GM19452 (cell line): Measurements from ENCODE around the gene CNTNAP2.

Experiments used
- ATAC-seq: cut with Tn5 transposase; IDR thresholded peaks from one replicate; pipeline ENCODE4 v1.9.1; 2021; ENCODE audit not compliant: unreplicated experiment

The CNTNAP2 gene

GRCh38 chr7:148210804-148211325 is 2094.3 kb downstream of the CNTNAP2 start:
- ATAC-seq, result no peak

GRCh38 chr7:148211740-148212151 is 2095.1 kb downstream of the CNTNAP2 start:
- ATAC-seq, result no peak

GRCh38 chr7:148212731-148213130 is 2096.1 kb downstream of the CNTNAP2 start:
- no peak for ATAC-seq

- ATAC-seq, result no peak
Measured at GRCh38 chr7:148214101-148214500, 2097.5 kb downstream of the CNTNAP2 start.

GRCh38 chr7:148218603-148219002 is 2102.0 kb downstream of the CNTNAP2 start:
- no peak for ATAC-seq

GRCh38 chr7:148222721-148223120 is 2106.1 kb downstream of the CNTNAP2 start:
- no peak for ATAC-seq

GRCh38 chr7:148223160-148223559 is 2106.6 kb downstream of the CNTNAP2 start:
- no peak for ATAC-seq

- no peak for ATAC-seq
Measured at GRCh38 chr7:148223738-148224137, 2107.1 kb downstream of the CNTNAP2 start.

- no peak for ATAC-seq
Measured at GRCh38 chr7:148230296-148230695, 2113.7 kb downstream of the CNTNAP2 start.

- ATAC-seq, result no peak
Measured at GRCh38 chr7:148230883-148231282, 2114.3 kb downstream of the CNTNAP2 start.

GRCh38 chr7:148232784-148233183 is 2116.2 kb downstream of the CNTNAP2 start:
- ATAC-seq, result no peak

GRCh38 chr7:148234715-148235114 is 2118.1 kb downstream of the CNTNAP2 start:
- ATAC-seq, result no peak

- no peak for ATAC-seq
Measured at GRCh38 chr7:148238761-148239325, 2122.2 kb downstream of the CNTNAP2 start.

GRCh38 chr7:148241700-148242293 is 2125.2 kb downstream of the CNTNAP2 start:
- ATAC-seq, result peak; percentile 10

- peak; percentile 89 for ATAC-seq
Measured at GRCh38 chr7:148242294-148242821, 2125.8 kb downstream of the CNTNAP2 start.

- ATAC-seq, result no peak
Measured at GRCh38 chr7:148245381-148245780, 2128.8 kb downstream of the CNTNAP2 start.

GRCh38 chr7:148253629-148254028 is 2137.0 kb downstream of the CNTNAP2 start:
- peak; percentile 77 for ATAC-seq

GRCh38 chr7:148255333-148255732 is 2138.7 kb downstream of the CNTNAP2 start:
- no peak for ATAC-seq

GRCh38 chr7:148256433-148256832 is 2139.8 kb downstream of the CNTNAP2 start:
- no peak for ATAC-seq

- ATAC-seq, result no peak
Measured at GRCh38 chr7:148260599-148260998, 2144.0 kb downstream of the CNTNAP2 start.

GRCh38 chr7:148261523-148261922 is 2144.9 kb downstream of the CNTNAP2 start:
- ATAC-seq, result no peak

GRCh38 chr7:148261996-148262688 is 2145.5 kb downstream of the CNTNAP2 start:
- no peak for ATAC-seq
